ENCODE measurements around the gene FRMD4A.

DNA sequence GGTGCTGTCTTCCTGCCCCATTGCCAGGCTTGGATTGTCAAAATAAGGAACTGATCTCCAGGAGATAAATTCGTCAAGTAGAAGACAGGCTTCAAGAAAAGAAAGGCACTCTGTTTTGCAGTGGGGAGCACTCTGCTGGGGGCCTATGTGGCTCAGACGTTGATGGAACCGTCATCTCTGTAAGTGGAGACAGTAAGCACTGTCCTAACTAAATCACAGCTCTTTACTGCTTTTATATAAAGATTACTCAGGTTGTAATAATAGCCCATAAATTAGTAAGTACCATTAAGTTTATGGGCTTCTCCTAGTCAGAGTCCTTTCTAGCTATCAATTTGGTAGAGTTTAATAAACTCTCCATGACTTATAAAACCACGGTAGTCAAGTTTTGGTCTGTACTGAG lies 249.9 kb downstream of the FRMD4A start:
- no peak for TF ChIP-seq POLR2A (IDR thresholded peaks at IDR 0.05)
- TF ChIP-seq, protein P1, sequence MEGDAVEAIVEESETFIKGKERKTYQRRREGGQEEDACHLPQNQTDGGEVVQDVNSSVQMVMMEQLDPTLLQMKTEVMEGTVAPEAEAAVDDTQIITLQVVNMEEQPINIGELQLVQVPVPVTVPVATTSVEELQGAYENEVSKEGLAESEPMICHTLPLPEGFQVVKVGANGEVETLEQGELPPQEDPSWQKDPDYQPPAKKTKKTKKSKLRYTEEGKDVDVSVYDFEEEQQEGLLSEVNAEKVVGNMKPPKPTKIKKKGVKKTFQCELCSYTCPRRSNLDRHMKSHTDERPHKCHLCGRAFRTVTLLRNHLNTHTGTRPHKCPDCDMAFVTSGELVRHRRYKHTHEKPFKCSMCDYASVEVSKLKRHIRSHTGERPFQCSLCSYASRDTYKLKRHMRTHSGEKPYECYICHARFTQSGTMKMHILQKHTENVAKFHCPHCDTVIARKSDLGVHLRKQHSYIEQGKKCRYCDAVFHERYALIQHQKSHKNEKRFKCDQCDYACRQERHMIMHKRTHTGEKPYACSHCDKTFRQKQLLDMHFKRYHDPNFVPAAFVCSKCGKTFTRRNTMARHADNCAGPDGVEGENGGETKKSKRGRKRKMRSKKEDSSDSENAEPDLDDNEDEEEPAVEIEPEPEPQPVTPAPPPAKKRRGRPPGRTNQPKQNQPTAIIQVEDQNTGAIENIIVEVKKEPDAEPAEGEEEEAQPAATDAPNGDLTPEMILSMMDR (IDR thresholded peaks at IDR 0.05) = no peak

Data from uterus (tissue), 2 donors.